ENCODE results near the gene VRK1.
A peak's percentile ranks its signal among the peaks of the same experiment; 100 is the strongest.
"Not testable (repeated sequence)": the region's sequence is repeated elsewhere in the genome, so short reads cannot be mapped to it uniquely, and the experiment has no call there.

The VRK1 gene

GRCh38 chr14:96829791-96830190 is 32.6 kb downstream of the VRK1 start:
- no peak for DNase-seq

GRCh38 chr14:96830946-96831345 is 33.8 kb downstream of the VRK1 start:
- no peak for DNase-seq

GRCh38 chr14:96832351-96832750 is 35.2 kb downstream of the VRK1 start:
- no peak for DNase-seq

- no peak for DNase-seq
Measured at GRCh38 chr14:96838449-96838848, 41.3 kb downstream of the VRK1 start.

- DNase-seq = no peak
Measured at GRCh38 chr14:96839251-96839650, 42.1 kb downstream of the VRK1 start.

GRCh38 chr14:96843137-96843536 is 46.0 kb downstream of the VRK1 start:
- no peak for DNase-seq

GRCh38 chr14:96844857-96845570 is 47.8 kb downstream of the VRK1 start:
- DNase-seq = no peak

- no peak for DNase-seq
Measured at GRCh38 chr14:96847451-96847850, 50.3 kb downstream of the VRK1 start.

- DNase-seq = no peak
Measured at GRCh38 chr14:96848011-96848410, 50.8 kb downstream of the VRK1 start.

- no peak for DNase-seq
Measured at GRCh38 chr14:96849733-96850132, 52.6 kb downstream of the VRK1 start.

- DNase-seq = no peak
Measured at GRCh38 chr14:96851694-96852381, 54.7 kb downstream of the VRK1 start.

GRCh38 chr14:96852823-96853422 is 55.7 kb downstream of the VRK1 start:
- DNase-seq = peak; percentile 38

- DNase-seq = no peak
Measured at GRCh38 chr14:96858643-96859042, 61.5 kb downstream of the VRK1 start.

GRCh38 chr14:96861568-96862310 is 64.6 kb downstream of the VRK1 start:
- DNase-seq = no peak

GRCh38 chr14:96863327-96863985 is 66.3 kb downstream of the VRK1 start:
- no peak for DNase-seq

- DNase-seq = no peak
Measured at GRCh38 chr14:96863986-96864330, 66.8 kb downstream of the VRK1 start.

- DNase-seq = no peak
Measured at GRCh38 chr14:96867634-96868033, 70.5 kb downstream of the VRK1 start.

GRCh38 chr14:96874127-96874526 is 76.9 kb downstream of the VRK1 start:
- no peak for DNase-seq

GRCh38 chr14:96876747-96877146 is 79.6 kb downstream of the VRK1 start:
- DNase-seq = no peak

GRCh38 chr14:96881713-96882112 is 84.5 kb downstream of the VRK1 start:
- no peak for DNase-seq

GRCh38 chr14:96883974-96884373 is 86.8 kb downstream of the VRK1 start:
- not testable (repeated sequence) for DNase-seq

GRCh38 chr14:96888158-96888557 is 91.0 kb downstream of the VRK1 start:
- DNase-seq = no peak

- DNase-seq = peak; percentile 53
Measured at GRCh38 chr14:96888593-96888992, 91.4 kb downstream of the VRK1 start.

Data from NCI-H510A treated with DMSO at 0.1 percent for 48 hours (cell line).